Fibroblast of the aortic adventitia (primary cell): Measurements from ENCODE around the gene SSNA1. TPM values are rescaled to one million over a fixed set of nuclear protein-coding genes. Genes with fewer than 3 reads are reported as not detected.

ENCODE experiments used
- DNase-seq: peaks from one replicate; pipeline ENCODE4 v3.0.0-alpha.2; 2010; ENCODE audit warnings: low read depth
- H3K4me3 ChIP-seq: 2 replicates; pipeline ENCODE4 v1.5.1; 2011; ENCODE audit warnings: low read depth, mild to moderate bottlenecking, control low read depth, low read length, moderate library complexity
- total RNA-seq: library from RNA; depleted of rRNA; stranded (reverse); fragments of >200 nt; gene quantifications from 2 replicates; pipeline ENCODE4 v1.2.3, GENCODE V29; 2012; ENCODE audit warnings: low replicate concordance
- TF ChIP-seq, protein P1 (sequence below): IDR thresholded peaks from 2 replicates; pipeline ENCODE4 v1.5.1; 2011; ENCODE audit warnings: mild to moderate bottlenecking, low read length, control low read depth, inconsistent platforms; ENCODE audit not compliant: insufficient read depth

Gene SSNA1
- total RNA-seq, 1 donor, result 51.5 TPM

DNA sequence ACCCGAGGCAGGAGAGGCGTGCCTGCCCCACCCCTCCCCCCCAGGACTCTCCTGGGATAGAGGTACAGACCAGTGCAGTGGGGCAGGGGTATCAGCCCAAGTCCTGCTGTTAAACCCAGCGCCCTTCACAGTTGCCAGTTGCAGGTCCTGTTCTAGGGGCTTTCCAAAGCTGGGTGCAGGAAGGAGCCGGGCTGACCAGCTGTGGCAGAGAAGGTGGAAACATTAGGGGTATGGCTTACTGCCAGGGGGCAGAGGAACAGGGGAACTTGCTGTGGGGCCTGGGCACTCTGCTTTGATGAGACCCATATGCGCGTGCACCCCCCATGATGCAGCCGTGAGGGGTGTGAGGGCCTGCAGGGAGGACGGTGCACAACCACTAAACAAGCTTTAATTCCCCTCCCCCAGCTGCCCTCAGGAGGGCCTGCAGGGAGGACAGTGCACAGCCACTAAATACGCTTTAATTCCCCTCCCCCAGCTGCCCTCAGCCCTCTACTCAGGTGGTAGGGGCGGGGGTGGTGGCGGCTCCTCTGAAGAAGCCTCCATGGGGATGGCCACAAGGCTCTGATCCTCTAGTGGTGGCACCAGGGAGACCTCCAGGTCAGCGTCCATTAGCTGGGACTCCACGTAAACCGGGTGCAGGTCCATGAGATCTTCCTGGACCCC, 17.9 kb upstream of the SSNA1 start:
- DNase-seq, result no peak
- TF ChIP-seq, protein P1, sequence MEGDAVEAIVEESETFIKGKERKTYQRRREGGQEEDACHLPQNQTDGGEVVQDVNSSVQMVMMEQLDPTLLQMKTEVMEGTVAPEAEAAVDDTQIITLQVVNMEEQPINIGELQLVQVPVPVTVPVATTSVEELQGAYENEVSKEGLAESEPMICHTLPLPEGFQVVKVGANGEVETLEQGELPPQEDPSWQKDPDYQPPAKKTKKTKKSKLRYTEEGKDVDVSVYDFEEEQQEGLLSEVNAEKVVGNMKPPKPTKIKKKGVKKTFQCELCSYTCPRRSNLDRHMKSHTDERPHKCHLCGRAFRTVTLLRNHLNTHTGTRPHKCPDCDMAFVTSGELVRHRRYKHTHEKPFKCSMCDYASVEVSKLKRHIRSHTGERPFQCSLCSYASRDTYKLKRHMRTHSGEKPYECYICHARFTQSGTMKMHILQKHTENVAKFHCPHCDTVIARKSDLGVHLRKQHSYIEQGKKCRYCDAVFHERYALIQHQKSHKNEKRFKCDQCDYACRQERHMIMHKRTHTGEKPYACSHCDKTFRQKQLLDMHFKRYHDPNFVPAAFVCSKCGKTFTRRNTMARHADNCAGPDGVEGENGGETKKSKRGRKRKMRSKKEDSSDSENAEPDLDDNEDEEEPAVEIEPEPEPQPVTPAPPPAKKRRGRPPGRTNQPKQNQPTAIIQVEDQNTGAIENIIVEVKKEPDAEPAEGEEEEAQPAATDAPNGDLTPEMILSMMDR, result no peak
- no peak overlapping the region for H3K4me3 ChIP-seq

- no peak for DNase-seq
- no peak overlapping the region for H3K4me3 ChIP-seq
- TF ChIP-seq, protein P1, result no peak
Observed at GRCh38 chr9:137171149-137171900, 17.2 kb upstream of the SSNA1 start.

DNA sequence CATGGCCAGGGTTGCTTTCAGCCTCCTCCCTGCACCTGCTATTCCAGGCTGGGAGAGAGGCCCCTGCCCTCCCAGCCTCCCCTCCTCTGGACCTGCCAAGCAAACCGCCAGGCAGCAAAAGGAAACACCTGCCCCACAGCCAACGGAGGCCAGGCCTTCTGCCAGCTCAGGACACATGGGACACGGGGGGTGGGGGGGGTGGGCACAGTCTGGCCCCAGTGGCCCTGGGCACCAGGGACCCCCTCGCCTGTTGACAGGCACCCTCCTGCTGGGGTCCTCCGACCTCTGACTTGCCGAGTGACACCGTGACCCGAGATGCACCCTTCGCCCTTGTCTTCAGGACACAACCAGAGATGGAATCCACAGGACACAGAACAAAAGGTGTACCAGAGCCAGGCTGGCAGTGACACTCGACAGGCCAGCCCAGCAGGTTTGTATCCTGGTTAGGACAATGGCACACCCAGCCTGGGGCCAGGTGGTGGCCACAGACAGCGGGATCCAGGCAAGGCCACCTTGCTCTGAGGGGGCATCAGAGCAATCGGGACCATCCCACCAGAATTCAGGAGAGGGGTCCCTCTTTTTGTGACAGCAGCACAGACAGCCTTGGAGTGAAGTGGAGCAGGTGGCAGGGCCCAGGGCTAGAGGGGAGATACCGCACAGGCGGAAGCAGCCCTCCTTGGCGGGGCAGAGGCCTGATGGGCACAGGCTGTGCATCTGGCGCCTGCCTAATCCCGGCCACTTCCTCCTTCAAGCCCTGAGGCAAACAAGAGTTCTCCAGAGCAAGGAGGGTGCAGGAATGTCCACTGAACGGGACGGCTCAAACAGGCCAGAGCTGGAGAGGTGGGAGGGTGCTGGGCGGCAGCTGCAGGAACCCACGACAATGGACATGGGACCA, 15.3 kb upstream of the SSNA1 start:
- TF ChIP-seq, protein P1, result no peak
- no peak for DNase-seq
- H3K4me3 ChIP-seq, result no peak overlapping the region

DNA sequence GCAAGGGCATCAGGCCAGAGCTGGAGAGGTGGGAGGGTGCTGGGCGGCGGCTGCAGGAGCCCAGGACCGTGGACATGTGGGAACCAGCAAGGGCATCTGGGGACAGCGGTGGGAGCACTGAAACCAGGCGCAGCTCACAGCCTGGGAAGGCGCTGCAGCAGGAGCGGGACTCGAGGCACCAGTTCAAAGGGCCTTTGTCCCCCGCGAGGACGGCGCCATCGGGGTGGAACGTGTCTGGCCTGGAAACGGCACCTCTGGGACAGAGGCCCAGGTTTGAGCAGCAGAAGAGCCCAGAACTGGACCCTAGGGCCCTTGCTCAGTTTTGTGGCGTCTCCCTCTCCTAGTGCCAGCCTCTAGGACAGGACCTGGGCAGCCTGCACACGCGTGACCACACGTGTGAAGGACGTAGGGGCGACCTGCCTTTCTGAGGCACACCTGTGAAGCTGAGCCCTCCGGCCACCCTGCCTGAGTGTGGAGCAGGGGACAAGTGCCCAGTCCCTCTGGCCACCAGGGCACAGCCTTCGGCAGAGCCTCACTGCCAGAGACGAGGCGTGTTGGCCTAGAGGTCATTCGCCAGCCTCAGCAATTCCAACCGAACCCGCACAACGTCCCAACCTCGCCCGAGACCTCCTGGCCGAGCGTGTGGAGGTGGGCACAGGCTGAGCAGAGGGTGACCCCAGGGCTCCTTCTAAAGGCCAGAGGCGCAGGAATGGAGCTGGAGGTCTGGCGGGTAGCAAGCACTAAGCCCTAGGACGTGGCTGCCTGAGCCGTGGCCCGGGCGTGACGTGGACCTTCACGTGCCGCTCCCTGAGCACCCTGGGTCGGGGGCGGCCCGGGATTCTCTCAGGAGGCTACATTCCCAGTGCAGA, 14.4 kb upstream of the SSNA1 start:
- H3K4me3 ChIP-seq, result no peak overlapping the region
- TF ChIP-seq, protein P1, result no peak
- DNase-seq, result no peak

DNA sequence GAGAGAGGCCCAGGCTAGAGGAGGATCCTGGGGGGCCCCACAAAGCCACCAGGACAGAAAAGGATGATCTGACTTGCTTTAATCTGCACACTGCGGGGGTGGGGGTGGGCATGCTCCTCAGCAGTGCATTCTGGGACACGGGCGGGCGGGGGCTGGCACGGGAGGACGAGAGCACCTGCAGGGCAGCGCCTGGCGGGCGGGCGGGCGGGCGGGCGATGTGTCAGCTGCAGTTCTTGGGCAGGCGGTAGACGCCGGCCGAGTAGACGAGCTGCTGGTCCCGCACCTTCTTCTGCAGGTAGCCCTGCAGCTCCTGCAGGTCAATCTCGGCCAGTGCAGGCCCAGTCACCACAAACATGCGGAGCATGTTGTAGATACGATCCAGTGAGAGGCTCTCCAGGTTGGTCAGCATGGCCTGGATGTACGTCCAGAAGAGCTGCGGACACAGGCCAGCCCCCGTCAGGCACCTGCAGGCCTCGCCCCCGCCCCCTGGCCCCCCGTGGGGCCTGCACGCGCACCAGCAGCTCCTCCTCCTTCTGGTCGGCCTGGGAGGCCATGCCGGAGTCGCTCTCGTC, 13.7 kb upstream of the SSNA1 start:
- DNase-seq, result no peak
- H3K4me3 ChIP-seq, result no peak overlapping the region

More for the DNA sequence above, 13.7 kb upstream of the SSNA1 start:
- TF ChIP-seq, protein P1, result no peak
